GM21367 (cell line): ENCODE measurements around the gene FAM117A.
"Not testable (repeated sequence)": the region's sequence is repeated elsewhere in the genome, so short reads cannot be mapped to it uniquely, and the experiment has no call there.

ENCODE experiments used
- ATAC-seq: cut with Tn5 transposase; IDR thresholded peaks from one replicate; pipeline ENCODE4 v1.9.1; 2021; ENCODE audit not compliant: unreplicated experiment

Gene FAM117A

GRCh38 chr17:49681106-49681979, 82.6 kb downstream of the FAM117A start:
- ATAC-seq: no peak

GRCh38 chr17:49680314-49680713, 83.6 kb downstream of the FAM117A start:
- ATAC-seq: no peak

- ATAC-seq: peak; percentile 67
Observed at GRCh38 chr17:49677933-49678847, 85.7 kb downstream of the FAM117A start, which contains the start of gene SPOP. Gene SPOP (minus strand): TSS chr17:49678097. CDS start chr17:49622810, 55,287 bp downstream.

- ATAC-seq: peak; percentile 38
Observed at GRCh38 chr17:49677134-49677932, 86.6 kb downstream of the FAM117A start.

- ATAC-seq: peak; percentile 54
Observed at GRCh38 chr17:49676276-49676868, 87.6 kb downstream of the FAM117A start.

GRCh38 chr17:49674507-49674906, 89.4 kb downstream of the FAM117A start:
- no peak for ATAC-seq

GRCh38 chr17:49673679-49674078, 90.3 kb downstream of the FAM117A start:
- not testable (repeated sequence) for ATAC-seq

- ATAC-seq: no peak
Observed at GRCh38 chr17:49670641-49671040, 93.3 kb downstream of the FAM117A start.

- no peak for ATAC-seq
Observed at GRCh38 chr17:49670002-49670401, 93.9 kb downstream of the FAM117A start.

- ATAC-seq: no peak
Observed at GRCh38 chr17:49667854-49668253, 96.1 kb downstream of the FAM117A start.

GRCh38 chr17:49664706-49665211, 99.2 kb downstream of the FAM117A start:
- no peak for ATAC-seq
